ENCODE measurements around the gene PPP2R5E.

The PPP2R5E gene

DNA sequence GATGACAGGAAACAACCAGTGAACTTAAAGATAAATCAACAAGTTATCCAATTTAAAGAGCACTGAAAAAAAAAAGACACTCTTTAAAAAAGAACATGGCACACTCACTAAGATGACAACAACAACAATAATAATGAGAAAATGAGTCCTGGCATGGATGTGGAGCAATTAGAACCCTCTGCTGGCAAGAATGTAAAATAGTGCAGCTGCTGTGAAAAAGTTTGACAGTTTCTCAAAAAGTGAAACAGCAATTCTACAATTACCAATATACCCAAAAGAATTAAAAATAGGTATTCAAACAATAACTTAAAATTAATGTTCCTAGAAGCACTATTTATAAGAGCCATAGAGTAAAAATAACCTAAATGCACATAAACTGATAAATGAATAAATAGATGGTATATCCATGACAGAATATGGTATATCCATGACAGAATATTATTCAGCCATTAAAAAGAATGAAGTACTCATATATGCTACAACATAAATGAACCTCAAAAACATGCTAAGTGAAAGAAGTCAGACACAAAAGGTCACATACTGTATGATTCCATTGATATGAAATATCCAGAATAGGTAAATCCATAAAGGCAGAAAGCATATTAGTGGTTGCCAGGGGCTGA lies 175.3 kb downstream of the PPP2R5E start:
- no peak for DNase-seq

DNA sequence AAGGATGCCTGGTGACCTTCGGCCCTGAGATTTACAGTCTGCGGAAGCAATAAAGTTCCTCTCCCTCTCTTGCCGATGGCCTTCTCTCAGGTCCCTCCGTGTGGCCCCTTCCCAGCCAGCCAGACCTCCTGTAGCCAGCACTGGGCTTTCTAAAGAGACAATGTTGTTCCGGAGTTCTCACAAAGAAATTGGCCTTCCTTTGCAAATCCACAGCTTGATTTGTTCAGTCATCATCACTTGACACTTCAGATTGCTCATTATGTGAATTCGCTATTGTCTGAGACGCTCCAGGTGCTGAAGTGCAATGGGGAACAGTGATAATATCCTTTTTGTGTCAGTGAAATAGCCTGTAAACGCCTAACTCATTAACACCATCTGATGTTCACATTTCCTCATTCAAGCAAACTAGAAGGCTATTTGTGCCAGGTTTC lies 180.8 kb downstream of the PPP2R5E start:
- DNase-seq: no peak

DNA sequence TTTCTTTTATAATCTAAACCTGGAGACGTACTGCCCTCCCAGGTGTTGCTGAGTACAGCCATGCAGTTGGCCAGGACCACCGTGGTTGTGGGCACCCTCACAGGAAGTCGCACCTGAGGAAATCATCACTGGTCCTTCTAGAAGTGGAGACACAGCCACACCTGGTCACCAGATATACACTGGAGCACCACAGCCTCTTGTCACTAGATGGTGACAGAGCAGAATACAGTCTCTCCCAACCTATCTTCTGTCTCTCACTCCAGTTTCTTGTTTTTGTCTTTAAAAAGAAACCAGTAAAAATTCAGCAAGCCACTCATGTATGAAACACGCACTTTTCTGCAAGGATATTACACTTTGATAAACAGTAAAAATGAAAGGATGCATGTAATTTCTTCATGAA lies 181.4 kb downstream of the PPP2R5E start:
- no peak for DNase-seq

DNA sequence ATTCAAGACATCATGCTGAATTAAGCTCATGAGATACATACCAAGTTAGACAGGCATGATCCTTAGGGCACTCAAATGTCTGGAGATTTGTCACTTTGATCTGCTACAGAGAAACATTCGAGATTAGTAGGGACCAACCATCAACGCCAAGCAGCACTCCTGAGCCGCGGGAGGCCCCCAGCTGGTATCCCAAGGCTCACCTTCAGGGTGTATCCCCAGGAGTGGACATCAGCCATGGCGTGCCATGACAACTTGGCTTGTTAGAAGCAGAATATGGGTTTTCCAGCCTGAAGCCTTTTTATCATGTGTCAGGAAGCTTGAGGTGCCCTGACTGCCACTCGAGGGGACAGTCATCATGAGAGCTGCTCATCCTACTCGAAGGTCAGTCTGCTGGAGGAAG lies 185.3 kb downstream of the PPP2R5E start:
- no peak for DNase-seq

DNA sequence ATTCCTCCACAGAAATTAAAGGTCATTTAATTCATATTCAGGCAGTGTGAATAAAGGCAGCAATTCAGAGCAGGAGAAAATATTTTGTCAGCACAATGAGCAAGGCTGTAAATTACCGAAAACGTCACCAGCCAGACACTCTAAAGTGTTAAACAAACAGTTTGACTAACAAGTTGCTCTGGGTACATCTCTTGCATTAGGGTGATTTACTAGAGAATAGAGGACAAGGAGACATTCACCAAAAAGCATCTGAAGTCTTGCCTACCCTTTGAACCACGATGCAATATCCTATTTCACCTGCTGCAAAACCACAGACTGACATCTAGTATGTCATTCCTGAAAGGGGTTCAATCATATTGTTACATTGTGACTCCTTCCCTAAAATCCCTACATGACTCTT lies 197.4 kb downstream of the PPP2R5E start:
- no peak for DNase-seq

DNA sequence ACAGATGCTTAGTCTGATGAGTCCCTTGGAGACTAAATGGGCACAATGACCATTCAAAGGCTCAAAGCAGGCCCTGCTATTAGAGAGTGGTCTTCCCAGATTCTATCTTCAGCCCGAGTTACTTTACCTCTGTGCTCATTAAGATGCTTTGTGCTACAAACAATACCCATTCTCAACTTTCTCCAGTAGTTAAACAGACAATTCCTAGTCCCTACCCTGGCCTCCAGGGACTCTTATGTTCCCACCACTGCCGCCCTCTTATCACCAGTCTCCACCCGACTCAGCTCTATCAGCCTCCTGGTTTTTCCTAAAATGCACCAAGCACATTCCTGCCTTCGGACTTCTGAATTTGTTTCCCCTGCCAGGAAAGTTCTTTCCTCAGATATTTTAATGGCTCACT lies 198.8 kb downstream of the PPP2R5E start:
- no peak for DNase-seq

DNA sequence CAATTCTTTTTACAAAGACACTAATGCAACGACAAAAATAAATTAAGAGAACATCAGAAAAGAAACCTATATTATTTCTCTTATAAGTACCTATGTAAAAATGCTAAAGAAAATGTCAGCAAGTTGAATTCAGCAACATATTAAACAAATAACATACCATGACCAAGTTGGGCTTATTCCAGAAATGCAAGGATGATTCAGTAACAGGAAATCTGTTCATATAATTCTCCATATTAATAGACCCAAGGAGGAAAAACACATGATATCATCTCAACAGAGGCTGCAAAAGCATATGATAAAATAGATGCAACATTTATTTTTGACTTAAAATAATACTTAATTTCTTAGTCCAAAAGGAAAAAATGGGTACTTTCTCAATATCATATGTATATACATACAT lies 199.3 kb downstream of the PPP2R5E start:
- no peak for DNase-seq

DNA sequence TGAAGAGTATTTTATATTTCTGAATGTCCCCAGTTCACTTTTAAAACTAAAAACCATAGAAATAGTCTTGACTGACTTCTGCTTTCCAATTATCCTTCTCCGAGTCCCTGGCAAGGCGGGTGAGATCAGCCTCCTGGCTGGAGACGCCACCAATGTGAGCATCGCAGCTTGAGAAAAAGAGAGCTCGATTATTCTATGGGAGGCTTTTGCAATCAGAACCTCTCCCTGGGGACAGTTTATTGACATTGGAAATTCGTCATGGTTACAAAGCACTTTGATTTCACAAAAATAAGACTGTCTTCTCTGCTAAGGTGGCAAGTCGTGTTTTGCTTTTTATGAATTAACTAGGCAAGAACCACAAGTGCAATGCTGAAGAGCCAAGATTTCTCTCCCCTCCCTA lies 200.8 kb downstream of the PPP2R5E start:
- DNase-seq: no peak

DNA sequence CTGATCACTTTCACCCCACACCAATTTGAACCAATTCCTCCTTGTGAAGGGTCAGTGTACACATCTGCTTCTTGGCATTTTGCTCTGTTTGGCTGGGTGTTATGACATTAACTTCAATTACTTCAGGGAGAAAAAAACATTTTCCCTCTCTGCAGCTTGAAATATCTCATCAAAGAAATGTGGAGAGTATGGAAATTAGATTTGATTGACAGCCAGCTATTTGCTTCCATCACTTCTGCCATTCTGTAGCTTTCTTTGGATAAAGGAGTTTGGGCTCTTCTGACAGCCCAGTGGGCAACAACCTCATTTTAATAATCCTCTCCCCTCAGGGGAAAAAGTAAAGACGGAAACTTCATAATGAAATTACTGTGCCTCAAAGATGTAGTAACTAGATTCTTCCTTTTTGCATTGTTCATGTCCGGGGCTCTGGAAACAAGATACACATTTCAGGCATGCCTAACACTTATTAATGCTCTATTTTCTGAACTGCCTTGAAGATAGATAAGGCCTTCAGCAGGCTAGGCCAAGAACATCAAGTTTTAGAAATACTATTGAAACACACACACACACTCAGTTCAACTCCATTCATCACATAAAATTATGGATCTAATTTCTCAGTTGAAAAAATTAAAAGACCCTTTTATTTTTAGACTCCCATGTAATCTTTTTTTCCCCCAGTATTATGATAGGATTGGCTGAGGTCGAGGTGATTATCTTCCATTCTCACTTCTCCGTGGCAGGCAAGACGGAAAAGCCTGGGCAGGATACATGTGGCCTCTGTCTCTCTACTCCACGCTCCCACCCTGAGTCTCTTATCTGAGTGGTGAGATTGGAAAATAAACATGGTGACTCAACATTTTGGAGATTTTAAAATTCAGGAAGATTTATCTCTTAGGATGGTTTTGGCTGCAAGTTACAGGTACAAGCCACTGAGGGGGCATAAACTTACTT lies 214.1 kb downstream of the PPP2R5E start:
- no peak for DNase-seq

DNA sequence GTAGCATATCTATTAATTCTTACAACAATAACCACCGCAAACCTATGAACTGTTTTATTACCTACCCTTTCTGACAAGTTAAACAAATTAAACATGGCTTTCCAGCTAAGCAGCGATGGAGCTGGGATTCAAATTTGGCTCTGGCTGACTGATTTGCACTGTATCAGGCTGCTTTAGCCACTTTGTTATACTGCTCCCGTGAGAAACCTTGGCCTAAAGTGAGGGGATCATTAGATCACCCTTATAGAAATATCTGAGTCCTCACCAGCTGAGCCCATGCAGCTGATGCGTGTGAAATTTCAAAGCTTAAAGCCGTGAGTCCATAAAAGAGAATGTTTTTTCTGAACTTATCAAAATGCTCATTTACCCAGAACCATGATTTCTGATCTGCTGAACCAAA lies 216.3 kb downstream of the PPP2R5E start:
- DNase-seq: no peak

DNA sequence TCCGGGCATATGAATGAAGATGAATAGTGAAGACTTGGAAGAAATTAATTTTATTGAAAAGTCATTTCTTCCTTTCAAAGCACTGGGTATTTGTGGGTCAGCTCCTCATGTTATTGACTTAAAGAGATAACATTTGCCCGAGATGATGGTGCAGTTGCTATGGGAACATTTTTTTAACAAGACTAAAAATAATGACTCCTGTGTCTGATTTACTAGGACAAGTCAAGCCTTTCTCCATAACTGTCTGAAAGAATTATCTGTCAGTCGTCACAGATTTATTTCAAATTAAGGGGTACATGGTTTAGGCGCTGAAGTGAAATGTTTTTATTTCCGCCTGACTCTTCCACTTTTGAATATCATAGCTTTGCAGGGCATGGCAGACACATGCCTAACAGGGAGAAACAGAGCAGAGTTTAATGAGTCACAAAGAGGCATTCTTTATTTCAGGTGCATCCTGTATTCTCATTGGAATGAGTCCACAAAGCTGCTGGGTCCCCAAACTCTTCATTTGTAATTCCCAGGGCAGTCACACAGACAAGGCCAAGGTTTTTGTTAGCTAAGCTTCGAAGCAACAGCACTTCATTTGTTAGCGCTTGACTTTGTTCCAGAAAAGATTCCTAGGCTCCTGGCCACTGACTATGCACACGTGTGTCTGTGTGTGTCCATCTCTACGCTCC lies 220.1 kb downstream of the PPP2R5E start:
- no peak for DNase-seq

DNA sequence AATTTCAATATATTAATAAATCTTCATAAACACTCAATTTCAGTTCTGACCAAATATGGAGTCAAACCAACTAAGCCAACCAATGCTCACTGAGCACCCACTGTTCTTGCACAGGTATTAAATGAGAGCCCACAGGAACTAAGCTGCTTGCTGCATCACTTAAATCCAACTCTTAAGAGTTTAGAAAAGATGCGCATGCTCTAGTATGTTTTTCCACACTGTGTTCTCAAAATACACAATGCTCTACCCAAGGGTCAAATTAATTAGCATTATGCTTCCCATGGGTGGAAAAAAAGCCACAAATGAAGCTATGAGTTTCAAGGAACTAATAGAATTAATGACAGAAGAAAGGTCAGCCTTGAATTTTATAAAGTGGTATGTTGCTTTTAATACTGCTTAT lies 220.7 kb downstream of the PPP2R5E start:
- DNase-seq: no peak
